Hepatocyte (in vitro differentiated cells): ENCODE data around the gene GVQW3. TPM values are rescaled to one million over a fixed set of nuclear protein-coding genes. Genes with fewer than 3 reads are reported as not detected.

Experiments used
- DNase-seq: peaks from one replicate; pipeline ENCODE4 v3.0.0-alpha.2; 2016; ENCODE audit warnings: low spot score
- H2AFZ ChIP-seq: fragments of 200-600 bp; sonication (generic); 2 replicates; pipeline ENCODE4 v1.6.0; 2016; ENCODE audit warnings: antibody characterized with exemption, mild to moderate bottlenecking
- H3K27ac ChIP-seq: fragments of 200-600 bp; sonication (generic); 2 replicates; pipeline ENCODE4 v1.5.1; 2016; ENCODE audit warnings: mild to moderate bottlenecking
- H3K27me3 ChIP-seq: fragments of 200-600 bp; sonication (generic); 2 replicates; pipeline ENCODE4 v1.6.1; 2016
- H3K36me3 ChIP-seq: fragments of 200-600 bp; sonication (generic); replicated peaks from 2 replicates; pipeline ENCODE4 v1.5.1; 2016; ENCODE audit warnings: low read depth; ENCODE audit not compliant: insufficient read depth
- H3K4me1 ChIP-seq: fragments of 200-600 bp; sonication (generic); 2 replicates; pipeline ENCODE4 v1.5.1; 2016; ENCODE audit warnings: mild to moderate bottlenecking, moderate library complexity; ENCODE audit not compliant: insufficient read depth
- H3K4me2 ChIP-seq: fragments of 200-600 bp; sonication (generic); 2 replicates; pipeline ENCODE4 v1.6.0; 2016
- H3K4me3 ChIP-seq: fragments of 200-600 bp; sonication (generic); 2 replicates; pipeline ENCODE4 v1.5.1; 2016; ENCODE audit warnings: mild to moderate bottlenecking
- H3K79me2 ChIP-seq: fragments of 200-600 bp; sonication (generic); 2 replicates; pipeline ENCODE4 v1.6.0; 2017; ENCODE audit warnings: mild to moderate bottlenecking
- H3K9me2 ChIP-seq: fragments of 200-600 bp; sonication (generic); replicated peaks from 2 replicates; pipeline ENCODE4 v1.6.0; 2017; ENCODE audit warnings: mild to moderate bottlenecking; ENCODE audit not compliant: insufficient read depth
- H3K9me3 ChIP-seq: fragments of 200-600 bp; sonication (generic); 2 replicates; pipeline ENCODE4 v1.5.1; 2016; ENCODE audit warnings: low read depth, mild to moderate bottlenecking
- H4K20me1 ChIP-seq: fragments of 200-600 bp; sonication (generic); 2 replicates; pipeline ENCODE4 v1.6.0; 2016; ENCODE audit warnings: mild to moderate bottlenecking; ENCODE audit not compliant: insufficient read depth, poor library complexity, severe bottlenecking
- EZH2 ChIP-seq: fragments of 200-600 bp; sonication (generic); IDR thresholded peaks from 2 replicates; pipeline ENCODE4 v1.6.1; 2016; ENCODE audit warnings: antibody characterized with exemption, mild to moderate bottlenecking, borderline replicate concordance
- EZH2phosphoT487 ChIP-seq: fragments of 200-600 bp; sonication (generic); IDR thresholded peaks from one replicate; pipeline ENCODE4 v1.6.1; 2018; ENCODE audit warnings: antibody characterized with exemption, mild to moderate bottlenecking, low read depth, moderate library complexity; ENCODE audit not compliant: unreplicated experiment, severe bottlenecking
- WGBS: methylation state at CpG from one replicate; pipeline ENCODE4 v1.1.6; 2016; ENCODE audit warnings: low lambda C conversion rate; ENCODE audit errors: missing lambda C conversion rate; 5-methylcytosine and 5-hydroxymethylcytosine counted together
- polyA plus RNA-seq: library from polyadenylated mRNA; unstranded; fragments of >200 nt; fragmentation: Nextera tagmentation; extraction: Ambion mirVana; gene quantifications from 2 replicates; pipeline ENCODE4 v1.2.1, GENCODE V29; 2016
- total RNA-seq: library from RNA; depleted of rRNA; stranded (reverse); fragments of >200 nt; gene quantifications from 2 replicates; pipeline ENCODE4 v1.2.3, GENCODE V29; 2014
- TF ChIP-seq, protein P1 (sequence below): fragments of 200-600 bp; sonication (generic); IDR thresholded peaks from 2 replicates; pipeline ENCODE4 v1.5.1; 2016; ENCODE audit warnings: antibody characterized with exemption, mild to moderate bottlenecking; ENCODE audit not compliant: poor library complexity

GVQW3 gene
- total and polyA plus RNA-seq, 2 experiments from 2014 or later: 0.36 to 6.0 TPM

DNA sequence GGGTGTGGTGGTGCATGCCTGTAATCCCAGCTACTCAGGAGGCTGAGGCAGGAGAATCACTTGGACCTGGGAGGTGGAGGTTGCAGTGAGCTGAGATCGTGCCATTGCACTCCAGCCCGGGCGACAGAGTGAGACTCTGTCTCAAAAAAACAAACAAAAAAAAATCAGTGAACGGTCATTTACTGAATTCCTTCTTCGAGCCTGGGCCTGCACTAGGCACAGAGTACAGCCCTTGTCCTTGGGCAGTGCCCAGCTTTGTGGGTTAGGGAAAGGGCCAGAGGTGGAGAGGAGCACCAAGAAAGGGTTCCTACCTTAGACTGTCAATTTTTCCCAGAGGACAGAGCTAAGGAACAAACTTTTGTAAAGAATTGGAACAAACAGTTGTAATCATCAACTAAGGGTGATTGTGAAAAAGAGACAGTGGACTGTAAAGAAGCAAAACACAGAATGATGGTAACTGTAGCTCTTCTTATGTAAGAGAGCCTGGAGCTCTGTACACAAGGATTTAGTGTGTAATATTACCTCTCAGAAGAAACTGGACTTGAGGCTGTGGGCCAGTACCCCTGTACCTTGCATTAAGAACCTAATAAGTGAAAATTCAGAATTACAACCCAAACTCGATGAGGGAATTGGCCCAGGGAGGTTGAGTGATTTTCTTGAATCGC, 10.8 kb downstream of the GVQW3 start:
- H3K36me3 ChIP-seq: no peaks in the 10 kb centered on the region
- no peaks in the 10 kb centered on the region for H3K9me3 ChIP-seq
- no peaks in the 10 kb centered on the region for H3K4me1 ChIP-seq
- H3K27ac ChIP-seq: no peak overlapping the region
- no peak overlapping the region for H3K4me3 ChIP-seq
- H2AFZ ChIP-seq: no peak overlapping the region
- H3K4me2 ChIP-seq: no peak overlapping the region
- no peaks in the 10 kb centered on the region for H3K27me3 ChIP-seq
- H3K9me2 ChIP-seq: no peaks in the 10 kb centered on the region
- no peaks in the 10 kb centered on the region for H4K20me1 ChIP-seq
- WGBS: 93% methylated on average over 7 of the region's 7 CpGs
- H3K79me2 ChIP-seq: no peaks in the 10 kb centered on the region
- no peak for DNase-seq
- TF ChIP-seq EZH2 (no peak), EZH2phosphoT487 (no peak)
- TF ChIP-seq, protein P1, sequence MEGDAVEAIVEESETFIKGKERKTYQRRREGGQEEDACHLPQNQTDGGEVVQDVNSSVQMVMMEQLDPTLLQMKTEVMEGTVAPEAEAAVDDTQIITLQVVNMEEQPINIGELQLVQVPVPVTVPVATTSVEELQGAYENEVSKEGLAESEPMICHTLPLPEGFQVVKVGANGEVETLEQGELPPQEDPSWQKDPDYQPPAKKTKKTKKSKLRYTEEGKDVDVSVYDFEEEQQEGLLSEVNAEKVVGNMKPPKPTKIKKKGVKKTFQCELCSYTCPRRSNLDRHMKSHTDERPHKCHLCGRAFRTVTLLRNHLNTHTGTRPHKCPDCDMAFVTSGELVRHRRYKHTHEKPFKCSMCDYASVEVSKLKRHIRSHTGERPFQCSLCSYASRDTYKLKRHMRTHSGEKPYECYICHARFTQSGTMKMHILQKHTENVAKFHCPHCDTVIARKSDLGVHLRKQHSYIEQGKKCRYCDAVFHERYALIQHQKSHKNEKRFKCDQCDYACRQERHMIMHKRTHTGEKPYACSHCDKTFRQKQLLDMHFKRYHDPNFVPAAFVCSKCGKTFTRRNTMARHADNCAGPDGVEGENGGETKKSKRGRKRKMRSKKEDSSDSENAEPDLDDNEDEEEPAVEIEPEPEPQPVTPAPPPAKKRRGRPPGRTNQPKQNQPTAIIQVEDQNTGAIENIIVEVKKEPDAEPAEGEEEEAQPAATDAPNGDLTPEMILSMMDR: no peak

DNA sequence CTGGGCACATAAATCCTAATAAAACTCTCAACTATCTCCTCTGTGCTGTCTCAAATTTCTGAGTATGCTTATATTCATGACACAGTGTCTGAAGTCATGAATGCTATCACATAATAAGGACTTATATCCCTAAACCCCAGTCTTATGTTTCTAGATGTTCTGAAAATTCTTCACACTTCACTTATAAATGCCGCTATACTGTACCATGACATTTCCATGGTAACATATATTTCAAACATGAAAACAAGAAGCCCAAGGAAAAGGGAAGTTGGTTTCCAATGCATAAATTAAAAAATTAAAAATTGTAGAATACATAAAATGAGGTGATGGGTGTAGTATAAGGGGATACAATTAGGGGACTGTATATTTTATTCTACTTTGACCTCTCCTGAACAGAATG, 11.7 kb downstream of the GVQW3 start:
- no peaks in the 10 kb centered on the region for H4K20me1 ChIP-seq
- DNase-seq: no peak
- no peak overlapping the region for H3K4me2 ChIP-seq
- TF ChIP-seq, protein P1: no peak
- no peak for TF ChIP-seq EZH2phosphoT487
- no peak for TF ChIP-seq EZH2
- H3K9me3 ChIP-seq: no peaks in the 10 kb centered on the region
- 93% methylated on average over 1 of the region's 1 CpG for WGBS
- no peak overlapping the region for H3K27ac ChIP-seq
- no peak overlapping the region for H2AFZ ChIP-seq
- no peaks in the 10 kb centered on the region for H3K4me1 ChIP-seq
- no peaks in the 10 kb centered on the region for H3K9me2 ChIP-seq
- H3K4me3 ChIP-seq: no peak overlapping the region
- no peaks in the 10 kb centered on the region for H3K79me2 ChIP-seq
- H3K36me3 ChIP-seq: no peaks in the 10 kb centered on the region
- H3K27me3 ChIP-seq: no peaks in the 10 kb centered on the region

DNA sequence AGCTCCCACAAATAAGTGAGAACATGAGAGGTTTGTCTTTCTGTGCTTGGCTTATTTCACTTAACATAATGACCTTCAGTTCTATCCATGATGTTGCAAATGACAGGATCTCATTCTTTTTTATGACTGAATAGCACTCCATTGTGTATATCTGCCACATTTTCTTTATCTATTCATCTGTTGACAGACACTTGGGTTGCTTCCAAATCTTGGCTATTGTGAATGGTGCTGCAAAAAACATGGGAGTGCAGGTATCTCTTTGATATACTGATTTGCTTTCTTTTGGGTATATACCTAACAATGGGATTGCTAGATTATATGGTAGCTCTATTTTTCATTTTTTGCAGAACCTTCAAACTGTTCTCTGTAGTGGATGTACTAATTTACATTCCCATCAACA, 13.3 kb downstream of the GVQW3 start:
- no peak overlapping the region for H3K4me3 ChIP-seq
- H3K27ac ChIP-seq: no peak overlapping the region
- H3K4me1 ChIP-seq: no peaks in the 10 kb centered on the region
- no peaks in the 10 kb centered on the region for H3K79me2 ChIP-seq
- DNase-seq: no peak
- TF ChIP-seq EZH2: no peak
- TF ChIP-seq EZH2phosphoT487: no peak
- TF ChIP-seq, protein P1: no peak
- no peaks in the 10 kb centered on the region for H3K36me3 ChIP-seq
- H3K9me3 ChIP-seq: no peaks in the 10 kb centered on the region
- no peaks in the 10 kb centered on the region for H3K9me2 ChIP-seq
- no peaks in the 10 kb centered on the region for H4K20me1 ChIP-seq
- H3K27me3 ChIP-seq: no peaks in the 10 kb centered on the region
- no peak overlapping the region for H2AFZ ChIP-seq
- H3K4me2 ChIP-seq: no peak overlapping the region
